Astrocyte (in vitro differentiated cells and primary cell): ENCODE measurements around the gene DLGAP1.

Experiments
- EZH2 ChIP-seq: IDR thresholded peaks from 2 replicates; pipeline ENCODE4 v1.6.1; 2012; ENCODE audit warnings: mild to moderate bottlenecking, low read length, inconsistent platforms; ENCODE audit not compliant: insufficient read depth
- TF ChIP-seq, protein P1 (sequence below): IDR thresholded peaks from 2 replicates; pipeline ENCODE4 v1.5.1; 2011; ENCODE audit warnings: low read depth, mild to moderate bottlenecking, inconsistent platforms, low read length, moderate library complexity; ENCODE audit not compliant: insufficient read depth

DNA sequence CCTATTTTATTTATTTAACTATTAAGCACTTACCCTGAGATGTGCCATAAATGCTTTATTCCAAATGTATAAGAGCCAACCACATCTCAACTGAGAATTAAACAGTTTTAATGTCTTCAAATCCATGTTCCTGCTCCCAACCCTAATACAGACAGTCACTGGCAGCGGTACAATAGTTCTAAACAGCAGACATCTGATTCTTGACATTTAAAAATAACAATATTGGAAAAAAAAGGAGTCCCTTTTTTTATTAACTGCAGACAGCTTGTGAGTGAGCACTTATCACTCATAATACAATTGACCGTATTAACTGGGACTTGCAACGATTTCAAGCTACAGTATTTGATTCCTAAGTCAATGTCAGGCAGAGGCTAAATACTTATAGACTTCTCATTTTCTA lies 580.5 kb downstream of the DLGAP1 start:
- TF ChIP-seq, protein P1, sequence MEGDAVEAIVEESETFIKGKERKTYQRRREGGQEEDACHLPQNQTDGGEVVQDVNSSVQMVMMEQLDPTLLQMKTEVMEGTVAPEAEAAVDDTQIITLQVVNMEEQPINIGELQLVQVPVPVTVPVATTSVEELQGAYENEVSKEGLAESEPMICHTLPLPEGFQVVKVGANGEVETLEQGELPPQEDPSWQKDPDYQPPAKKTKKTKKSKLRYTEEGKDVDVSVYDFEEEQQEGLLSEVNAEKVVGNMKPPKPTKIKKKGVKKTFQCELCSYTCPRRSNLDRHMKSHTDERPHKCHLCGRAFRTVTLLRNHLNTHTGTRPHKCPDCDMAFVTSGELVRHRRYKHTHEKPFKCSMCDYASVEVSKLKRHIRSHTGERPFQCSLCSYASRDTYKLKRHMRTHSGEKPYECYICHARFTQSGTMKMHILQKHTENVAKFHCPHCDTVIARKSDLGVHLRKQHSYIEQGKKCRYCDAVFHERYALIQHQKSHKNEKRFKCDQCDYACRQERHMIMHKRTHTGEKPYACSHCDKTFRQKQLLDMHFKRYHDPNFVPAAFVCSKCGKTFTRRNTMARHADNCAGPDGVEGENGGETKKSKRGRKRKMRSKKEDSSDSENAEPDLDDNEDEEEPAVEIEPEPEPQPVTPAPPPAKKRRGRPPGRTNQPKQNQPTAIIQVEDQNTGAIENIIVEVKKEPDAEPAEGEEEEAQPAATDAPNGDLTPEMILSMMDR = no peak
- TF ChIP-seq EZH2 = no peak
